Naive thymus-derived CD4-positive, alpha-beta T cell (primary cell): Measurements from ENCODE around the gene SYNE2. TPM values are rescaled to one million over a fixed set of nuclear protein-coding genes. Genes with fewer than 3 reads are reported as not detected.

ENCODE experiments used
- ATAC-seq: fragments of 150-1000 bp; cut with Tn5 transposase; 2 replicates; pipeline ENCODE4 v1.10.0; 2021; ENCODE audit warnings: mild to moderate bottlenecking, moderate library complexity
- CTCF ChIA-PET: fragments of 350-600 bp; sonication (Branson Sonifier 250); formaldehyde crosslinking; loops from one replicate; lab custom pipeline; 2021; ENCODE audit warnings: antibody characterized with exemption; lab: Charles Lee
- POLR2A ChIA-PET: fragments of 350-600 bp; sonication (Branson Sonifier 250); formaldehyde crosslinking; loops from one replicate; lab custom pipeline; 2021; ENCODE audit warnings: antibody characterized with exemption, inconsistent platforms; lab: Charles Lee
- DNase-seq, 9 donors: peaks; one replicate each; pipeline versions ENCODE4 v3.0.0 to v3.0.0-alpha.2; 2020 to 2022; ENCODE audit warnings: mixed read lengths in 1 of 9
- H3K27ac ChIP-seq: one replicate; pipeline ENCODE4 v1.7.0; 2013; ENCODE audit warnings: mild to moderate bottlenecking, low read depth, low read length, moderate library complexity
- H3K27me3 ChIP-seq, 2 donors: one replicate each; pipeline ENCODE4 v1.7.0; 2013; ENCODE audit warnings: low read length in 2 of 2, mild to moderate bottlenecking in 2 of 2, moderate library complexity in 2 of 2; ENCODE audit not compliant: control insufficient read depth in 2 of 2, insufficient read depth in 2 of 2
- H3K36me3 ChIP-seq, 3 experiments: 1 replicate in 2 of 3; 2 replicates in 1 of 3; pipeline ENCODE4 v1.7.0; 2013; ENCODE audit warnings: low read length in 3 of 3, mild to moderate bottlenecking in 3 of 3, moderate library complexity in 1 of 3; ENCODE audit not compliant: insufficient read depth in 3 of 3, control insufficient read depth in 2 of 3
- H3K4me1 ChIP-seq, 2 donors: one replicate each; pipeline ENCODE4 v1.7.0; 2013; ENCODE audit warnings: low read length in 2 of 2, mild to moderate bottlenecking in 2 of 2, moderate library complexity in 1 of 2; ENCODE audit not compliant: control insufficient read depth in 2 of 2, insufficient read depth in 2 of 2
- H3K4me3 ChIP-seq: 2 replicates; pipeline ENCODE4 v1.7.0; 2013; ENCODE audit warnings: mild to moderate bottlenecking, low read length
- H3K9me3 ChIP-seq, 3 experiments: 1 replicate in 2 of 3; 2 replicates in 1 of 3; pipeline ENCODE4 v1.7.0; 2013; ENCODE audit warnings: low read length in 3 of 3; ENCODE audit not compliant: control insufficient read depth in 2 of 3
- H3K27ac Mint-ChIP-seq, 9 donors: one replicate each; pipeline ENCODE4 v1.8.0; 2020 to 2022; ENCODE audit warnings: mixed read lengths in 9 of 9, mild to moderate bottlenecking in 8 of 9, moderate library complexity in 5 of 9, inconsistent platforms in 2 of 9
- H3K27me3 Mint-ChIP-seq, 5 donors: one replicate each; pipeline ENCODE4 v1.8.0; 2021 to 2022; ENCODE audit warnings: mixed read lengths in 5 of 5, mild to moderate bottlenecking in 1 of 5
- H3K36me3 Mint-ChIP-seq, 5 donors: one replicate each; pipeline ENCODE4 v1.8.0; 2020 to 2022; ENCODE audit warnings: mixed read lengths in 5 of 5, mild to moderate bottlenecking in 3 of 5, inconsistent platforms in 1 of 5
- H3K4me1 Mint-ChIP-seq, 7 donors: one replicate each; pipeline ENCODE4 v1.8.0; 2020 to 2022; ENCODE audit warnings: mixed read lengths in 7 of 7, mild to moderate bottlenecking in 3 of 7, inconsistent platforms in 1 of 7
- H3K4me3 Mint-ChIP-seq, 10 donors: one replicate each; pipeline ENCODE4 v1.8.0; 2020 to 2022; ENCODE audit warnings: mild to moderate bottlenecking in 10 of 10, mixed read lengths in 10 of 10, moderate library complexity in 6 of 10, inconsistent platforms in 2 of 10
- H3K9me3 Mint-ChIP-seq, 11 donors: one replicate each; pipeline ENCODE4 v1.8.0; 2020 to 2022; ENCODE audit warnings: mixed read lengths in 11 of 11, mild to moderate bottlenecking in 4 of 11, inconsistent platforms in 1 of 11, moderate library complexity in 1 of 11
- intact Hi-C, 2 donors: fragments of 100-400 bp; cut with micrococcal nuclease; formaldehyde crosslinking; loops; one replicate each; pipeline ENCODE4 v1.15.1; 2023
- polyA plus RNA-seq, 2 donors: library from polyadenylated mRNA; unstranded; fragments of 300-500 nt; fragmentation: Illumina TruSeq; gene quantifications; one replicate each; pipeline ENCODE4 v1.2.3, GENCODE V29; 2021
- total RNA-seq, 6 experiments: library from RNA in 5 of 6; stranded (reverse) in 5 of 6; gene quantifications; 1 replicate in 5 of 6; 2 replicates in 1 of 6; pipeline ENCODE4 v1.2.3 and lab custom pipeline; 2021 to 2026

The SYNE2 gene
- total and polyA plus RNA-seq, 7 experiments from 2014 or later: 22.4 to 170 (median 139) TPM

DNA sequence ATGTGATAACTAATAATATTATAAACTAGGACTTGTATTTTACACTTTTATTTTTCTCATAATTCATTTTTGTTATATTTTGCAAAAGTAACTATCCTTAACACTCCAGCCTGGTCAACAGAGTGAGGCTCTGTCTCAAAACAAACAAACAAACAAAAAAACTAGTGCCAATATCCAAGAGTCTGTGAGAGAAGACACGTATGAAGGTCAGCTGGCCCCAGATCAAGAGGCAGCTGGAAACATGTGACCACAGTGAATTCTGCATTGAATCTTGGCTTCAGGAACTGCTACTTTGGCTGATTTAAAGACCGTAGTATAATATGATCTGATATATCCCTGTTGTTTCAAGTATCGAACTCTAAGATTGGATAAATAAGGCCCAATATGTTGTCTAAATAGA lies 394.4 kb downstream of the SYNE2 start:
- intact Hi-C loops: no loop called here
- CTCF ChIA-PET: no interaction called here
- Histone ChIP-seq H3K4me3 (no peak overlapping the region), H3K4me1 (no peaks in the 10 kb centered on the region), H3K36me3 (no peaks in the 10 kb centered on the region), H3K27me3 (peaks cover 0 to 7% of the 10 kb centered on the region in 2 donors), H3K27ac (no peak overlapping the region), H3K9me3 (no peaks in the 10 kb centered on the region)
- ATAC-seq: no peak
- POLR2A ChIA-PET: no interaction called here
- no peaks in the 10 kb centered on the region for H3K4me1 Mint-ChIP-seq
- H3K4me3 Mint-ChIP-seq: no peak overlapping the region
- no peak overlapping the region for H3K27ac Mint-ChIP-seq
- DNase-seq: no peak
- peaks cover 0 to 6% (median 2%) of the 10 kb centered on the region in 5 donors for H3K36me3 Mint-ChIP-seq
- peaks cover 0 to 3% (median 0%) of the 10 kb centered on the region in 11 donors for H3K9me3 Mint-ChIP-seq
- H3K27me3 Mint-ChIP-seq: peaks cover 11 to 23% (median 13%) of the 10 kb centered on the region in 5 donors

- Mint-ChIP-seq H3K27me3 (peaks cover 5 to 21% (median 11%) of the 10 kb centered on the region in 5 donors), H3K9me3 (no peaks in the 10 kb centered on the region), H3K4me1 (no peaks in the 10 kb centered on the region), H3K4me3 (no peak overlapping the region), H3K36me3 (peaks cover 0 to 3% (median 0%) of the 10 kb centered on the region in 5 donors), H3K27ac (no peak overlapping the region)
- intact Hi-C loops: no loop called here
- no peak overlapping the region for H3K4me3 ChIP-seq
- DNase-seq (no peak), ATAC-seq (no peak)
- no peaks in the 10 kb centered on the region for H3K36me3 ChIP-seq
- ChIA-PET CTCF (no interaction called here), POLR2A (no interaction called here)
- H3K27me3 ChIP-seq: peaks cover 0 to 7% of the 10 kb centered on the region in 2 donors
- no peak overlapping the region for H3K27ac ChIP-seq
- no peaks in the 10 kb centered on the region for H3K4me1 ChIP-seq
- H3K9me3 ChIP-seq: no peaks in the 10 kb centered on the region
These were observed 395.9 kb downstream of the SYNE2 start for GRCh38 chr14:64248689-64249088.

GRCh38 chr14:64249363-64249762 lies 396.6 kb downstream of the SYNE2 start:
- ATAC-seq: no peak
- Mint-ChIP-seq H3K36me3 (peaks cover 0 to 3% (median 0%) of the 10 kb centered on the region in 5 donors), H3K4me3 (no peak overlapping the region), H3K9me3 (no peaks in the 10 kb centered on the region), H3K27ac (no peak overlapping the region), H3K27me3 (peaks cover 5 to 16% (median 11%) of the 10 kb centered on the region in 5 donors), H3K4me1 (no peaks in the 10 kb centered on the region)
- no peak overlapping the region for H3K4me3 ChIP-seq
- CTCF ChIA-PET: no interaction called here
- no peak for DNase-seq
- H3K36me3 ChIP-seq: no peaks in the 10 kb centered on the region
- H3K27me3 ChIP-seq: peaks cover 0 to 7% of the 10 kb centered on the region in 2 donors
- no peak overlapping the region for H3K27ac ChIP-seq
- H3K9me3 ChIP-seq: no peaks in the 10 kb centered on the region
- intact Hi-C loops: no loop called here
- H3K4me1 ChIP-seq: no peaks in the 10 kb centered on the region
- POLR2A ChIA-PET: no interaction called here

DNA sequence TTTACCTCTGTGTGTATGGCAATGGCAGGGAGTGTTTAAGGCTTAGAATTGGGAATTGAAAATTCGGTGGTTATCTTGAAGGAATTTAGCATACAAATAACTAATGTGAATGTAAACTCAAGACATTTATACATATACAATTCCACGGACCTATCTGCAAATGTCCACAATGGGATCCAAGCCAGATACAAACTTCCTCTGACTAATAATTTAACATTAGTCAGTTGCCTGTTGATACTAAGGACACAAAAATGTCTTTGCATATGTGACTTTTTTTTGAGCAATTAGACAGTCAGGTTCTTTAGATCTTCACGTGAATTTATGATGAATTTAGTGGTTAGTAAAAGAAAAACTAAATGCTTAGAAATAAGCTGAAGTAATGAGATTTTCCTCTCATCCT lies 400.9 kb downstream of the SYNE2 start:
- H3K4me1 Mint-ChIP-seq: no peaks in the 10 kb centered on the region

DNA sequence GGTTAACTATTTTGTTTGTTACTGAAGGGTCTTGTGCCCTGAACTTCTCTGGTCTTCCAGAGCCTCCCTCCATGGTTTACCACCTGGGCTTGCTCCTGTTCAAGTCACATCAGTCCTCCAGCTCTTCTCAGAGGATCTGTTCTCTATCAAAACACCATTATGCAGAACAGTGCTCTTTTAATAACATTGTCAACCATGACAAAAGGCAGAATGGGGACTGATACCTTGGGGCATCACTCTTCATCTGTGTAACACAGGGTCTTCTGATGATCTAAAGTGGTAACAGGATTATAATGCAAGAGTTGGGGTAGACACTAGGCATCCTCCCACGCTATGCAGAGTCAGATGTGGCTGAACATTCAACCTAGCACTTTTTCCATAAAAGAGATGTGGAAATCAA lies 403.0 kb downstream of the SYNE2 start:
- Mint-ChIP-seq H3K4me3 (no peak overlapping the region), H3K4me1 (no peaks in the 10 kb centered on the region), H3K27ac (no peak overlapping the region), H3K9me3 (no peaks in the 10 kb centered on the region), H3K27me3 (peaks cover 0 to 10% (median 0%) of the 10 kb centered on the region in 5 donors), H3K36me3 (no peaks in the 10 kb centered on the region)
- Histone ChIP-seq H3K27ac (no peak overlapping the region), H3K9me3 (no peaks in the 10 kb centered on the region), H3K4me3 (no peak overlapping the region), H3K27me3 (no peaks in the 10 kb centered on the region), H3K36me3 (no peaks in the 10 kb centered on the region), H3K4me1 (no peaks in the 10 kb centered on the region)
- POLR2A ChIA-PET: no interaction called here
- intact Hi-C loops: no loop called here
- no peak for ATAC-seq
- DNase-seq: no peak
- CTCF ChIA-PET: no interaction called here

More for the DNA sequence above, 400.9 kb downstream of the SYNE2 start:
- DNase-seq (no peak), ATAC-seq (no peak)
- Histone ChIP-seq H3K36me3 (no peaks in the 10 kb centered on the region), H3K4me1 (no peaks in the 10 kb centered on the region), H3K9me3 (no peaks in the 10 kb centered on the region), H3K4me3 (no peak overlapping the region), H3K27me3 (no peaks in the 10 kb centered on the region), H3K27ac (no peak overlapping the region)
- Mint-ChIP-seq H3K27me3 (peaks cover 0 to 16% (median 2%) of the 10 kb centered on the region in 5 donors), H3K9me3 (no peaks in the 10 kb centered on the region), H3K36me3 (no peaks in the 10 kb centered on the region), H3K4me3 (no peak overlapping the region), H3K27ac (no peak overlapping the region)
- CTCF ChIA-PET: no interaction called here
- intact Hi-C loops: no loop called here
- POLR2A ChIA-PET: no interaction called here

GRCh38 chr14:64260418-64260817 lies 407.6 kb downstream of the SYNE2 start:
- Histone ChIP-seq H3K27ac (no peak overlapping the region), H3K36me3 (no peaks in the 10 kb centered on the region), H3K4me1 (no peaks in the 10 kb centered on the region), H3K27me3 (no peaks in the 10 kb centered on the region), H3K9me3 (no peaks in the 10 kb centered on the region), H3K4me3 (no peak overlapping the region)
- POLR2A ChIA-PET: no interaction called here
- Mint-ChIP-seq H3K4me1 (peaks cover 0 to under 1% (median 0%) of the 10 kb centered on the region in 7 donors), H3K27me3 (peaks cover 0 to 9% (median 0%) of the 10 kb centered on the region in 5 donors), H3K9me3 (no peaks in the 10 kb centered on the region), H3K27ac (no peak overlapping the region), H3K4me3 (no peak overlapping the region), H3K36me3 (no peaks in the 10 kb centered on the region)
- CTCF ChIA-PET: no interaction called here
- intact Hi-C loops: no loop called here
- DNase-seq (no peak), ATAC-seq (no peak)

DNA sequence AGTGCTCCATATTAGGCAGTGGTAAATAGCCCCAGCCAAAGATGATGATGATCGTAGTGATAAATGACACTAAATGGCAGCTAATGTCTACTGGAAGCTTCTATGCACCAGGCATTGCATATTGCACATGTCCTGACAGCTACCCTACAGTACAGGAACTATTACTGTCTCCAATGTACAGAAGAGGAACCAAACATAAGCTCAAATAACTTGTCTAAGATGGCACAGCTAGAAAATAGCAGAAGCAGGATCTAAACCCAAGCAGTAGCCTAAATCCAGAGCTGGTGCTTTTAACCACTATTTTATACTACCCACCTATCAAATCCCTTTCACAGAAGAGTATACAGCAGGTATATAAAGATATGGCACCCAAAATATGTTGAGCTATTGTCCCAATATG lies 412.4 kb downstream of the SYNE2 start:
- H3K4me3 Mint-ChIP-seq: no peak overlapping the region
- H3K27ac ChIP-seq: no peak overlapping the region
- no peak overlapping the region for H3K4me3 ChIP-seq
- H3K27ac Mint-ChIP-seq: no peak overlapping the region
- peaks cover 0 to 12% (median 0%) of the 10 kb centered on the region in 11 donors for H3K9me3 Mint-ChIP-seq
- ATAC-seq: no peak
- no peaks in the 10 kb centered on the region for H3K27me3 ChIP-seq
- H3K4me1 Mint-ChIP-seq: peaks cover 7 to 27% (median 18%) of the 10 kb centered on the region in 7 donors
- peaks cover 0 to 18% (median 0%) of the 10 kb centered on the region in 5 donors for H3K36me3 Mint-ChIP-seq
- H3K4me1 ChIP-seq: no peaks in the 10 kb centered on the region
- no peak for DNase-seq
- no peaks in the 10 kb centered on the region for H3K27me3 Mint-ChIP-seq
- H3K36me3 ChIP-seq: no peaks in the 10 kb centered on the region
- no peaks in the 10 kb centered on the region for H3K9me3 ChIP-seq
- ChIA-PET POLR2A (no interaction called here), CTCF (no interaction called here)
- intact Hi-C loops: no loop called here
